H1 (cell line): ENCODE measurements around the gene HACD2. TPM values are rescaled to one million over a fixed set of nuclear protein-coding genes. Genes with fewer than 3 reads are reported as not detected.

Source experiments
- ATF3 ChIP-seq: IDR thresholded peaks from 2 replicates; pipeline ENCODE4 v1.6.1; 2011; ENCODE audit warnings: low read depth, mild to moderate bottlenecking, low read length; ENCODE audit not compliant: insufficient read depth
- BACH1 ChIP-seq: IDR thresholded peaks from 2 replicates; pipeline ENCODE4 v1.6.1; 2012; ENCODE audit warnings: low read length, improper control_type of control experiment
- NANOG ChIP-seq: IDR thresholded peaks from 2 replicates; pipeline ENCODE4 v1.6.1; 2011; ENCODE audit warnings: low read length, low read depth, mild to moderate bottlenecking, inconsistent platforms; ENCODE audit not compliant: insufficient read depth, poor library complexity, severe bottlenecking
- POLR2A ChIP-seq, 2 experiments: IDR thresholded peaks; 1 replicate in 1 of 2; 2 replicates in 1 of 2; pipeline ENCODE4 v1.6.1; 2011; ENCODE audit warnings: low read depth in 2 of 2, low read length in 2 of 2, mild to moderate bottlenecking in 2 of 2; ENCODE audit errors: control extremely low read depth in 1 of 2
- SIX5 ChIP-seq: IDR thresholded peaks from 2 replicates; pipeline ENCODE4 v1.6.1; 2011; ENCODE audit warnings: mild to moderate bottlenecking, low read depth, low read length
- SUZ12 ChIP-seq: fragments of 200-600 bp; sonication (generic); IDR thresholded peaks from 2 replicates; pipeline ENCODE4 v1.6.1; 2012; ENCODE audit warnings: mild to moderate bottlenecking, inconsistent platforms, low read length, moderate library complexity, mixed read lengths
- ZNF274 ChIP-seq: IDR thresholded peaks from 2 replicates; pipeline ENCODE4 v1.7.0; 2012; ENCODE audit warnings: low read length, borderline replicate concordance; ENCODE audit errors: extremely low read depth
- polyA plus RNA-seq, 7 experiments: library from polyadenylated mRNA; depleted of rRNA in 3 of 7; stranded (reverse) in 5 of 7; unstranded in 2 of 7; fragments of >200 nt in 5 of 7; fragments of 200-250 nt in 2 of 7; gene quantifications; 1 replicate in 5 of 7; 2 replicates in 1 of 7; 4 replicates in 1 of 7; pipeline versions ENCODE4 v1.2.1 to v1.2.3, GENCODE V29; 2011 to 2013; ENCODE audit warnings: missing spikeins in 2 of 7, mixed read lengths in 2 of 7
- total RNA-seq: library from RNA; stranded (reverse); fragmentation: NEBNext Ultra II Directional; extraction: Animal tissue kit (Norgen Biotek cat#: 25700); gene quantifications from 2 replicates; pipeline ENCODE4 v1.2.1, GENCODE V29; 2021

Gene HACD2
- total and polyA plus RNA-seq, 2 of the 8 experiments (the other 6 are each of a cell fraction or from before 2014, with no cell fraction given) = 24.9 to 31.2 TPM

- TF ChIP-seq POLR2A (IDR thresholded peaks at IDR 0.05; ENCODE audit: control extremely low read depth in 1 of 2, low read depth in 2 of 2, low read length in 2 of 2) (no peak), ATF3 (no peak), SUZ12 (no peak), ZNF274 (no peak), BACH1 (no peak), SIX5 (no peak), NANOG (no peak)
Measured at GRCh38 chr3:123479891-123480290, 105.0 kb downstream of the HACD2 start (continued).
